Activated CD4-positive, CD25-positive, alpha-beta regulatory T cell treated with anti-CD3 and anti-CD28 coated beads, Interleukin-2, amount 50 U/mL, for 16 hours (primary cell): ENCODE data around the gene FAM120AOS.

Experiments used
- DNase-seq: peaks from one replicate; pipeline ENCODE4 v3.0.0-alpha.2; 2020; ENCODE audit warnings: low read depth, low spot score

The FAM120AOS gene

DNA sequence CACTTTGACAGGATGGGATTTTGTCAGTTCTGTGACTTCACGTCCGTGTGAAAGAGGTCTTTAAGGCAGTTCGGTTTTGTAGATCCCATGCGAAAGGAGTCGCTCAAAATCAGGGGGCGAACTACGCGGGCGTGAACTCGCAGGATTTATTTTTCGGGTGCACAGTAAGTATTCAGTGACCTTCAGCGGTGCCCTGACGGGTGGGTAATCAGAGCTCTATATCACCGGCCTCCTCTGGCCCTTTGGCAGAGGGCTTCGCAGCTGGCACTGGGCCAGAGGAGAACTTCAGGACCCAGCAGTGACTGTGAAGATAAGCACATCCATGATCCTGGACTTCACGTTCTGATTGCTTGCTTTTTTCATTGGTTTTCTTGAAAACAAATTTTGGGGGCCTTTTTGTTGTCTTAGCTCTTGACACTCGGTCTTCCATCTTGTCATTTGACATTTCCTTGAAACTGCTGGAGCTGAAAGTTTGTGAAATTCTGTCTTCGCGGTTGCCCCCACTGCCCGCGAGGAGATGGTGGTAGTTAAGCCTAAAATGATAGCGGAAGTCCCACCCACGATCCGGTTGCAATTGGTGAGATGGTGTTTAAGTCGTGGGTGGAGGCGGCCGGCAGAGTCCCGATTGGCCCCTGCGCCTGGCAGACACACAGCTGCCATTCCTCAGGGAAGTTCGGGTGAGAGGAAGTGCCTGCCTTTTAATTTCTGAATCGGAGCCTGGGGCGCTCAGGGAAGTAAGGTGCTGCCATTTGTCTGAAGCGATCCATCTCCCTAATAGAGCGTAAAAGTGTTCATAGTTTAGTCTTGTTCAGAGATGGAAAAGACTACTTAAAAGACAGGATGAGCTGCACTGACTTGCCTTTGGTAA is at the start of gene FAM120AOS:
FAM120AOS (minus strand) TSS at position 535 of the 868 bp plus-strand sequence. CDS start 872 bp downstream, outside the sequence.
- DNase-seq, result peak; percentile 73

DNA sequence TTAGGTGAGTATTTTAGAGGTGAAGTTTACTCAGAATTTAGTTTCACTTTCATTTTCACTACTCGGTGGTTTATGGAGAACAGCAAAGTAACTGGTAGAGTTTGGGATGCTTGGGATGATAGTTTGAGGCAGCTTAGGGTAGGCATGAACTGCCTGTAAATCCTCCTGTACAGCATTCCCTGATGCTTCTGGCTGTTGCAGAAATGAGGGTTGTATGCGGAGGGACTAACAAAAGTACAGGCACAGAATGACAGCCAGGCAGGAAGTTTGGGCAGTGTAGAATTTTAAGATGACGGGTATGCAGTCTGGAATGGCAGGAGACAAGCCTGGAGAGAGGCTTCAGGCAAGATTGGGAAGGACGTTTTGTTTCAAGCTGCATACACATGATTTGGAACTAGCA is 48.0 kb upstream of the FAM120AOS start:
- DNase-seq, result no peak

DNA sequence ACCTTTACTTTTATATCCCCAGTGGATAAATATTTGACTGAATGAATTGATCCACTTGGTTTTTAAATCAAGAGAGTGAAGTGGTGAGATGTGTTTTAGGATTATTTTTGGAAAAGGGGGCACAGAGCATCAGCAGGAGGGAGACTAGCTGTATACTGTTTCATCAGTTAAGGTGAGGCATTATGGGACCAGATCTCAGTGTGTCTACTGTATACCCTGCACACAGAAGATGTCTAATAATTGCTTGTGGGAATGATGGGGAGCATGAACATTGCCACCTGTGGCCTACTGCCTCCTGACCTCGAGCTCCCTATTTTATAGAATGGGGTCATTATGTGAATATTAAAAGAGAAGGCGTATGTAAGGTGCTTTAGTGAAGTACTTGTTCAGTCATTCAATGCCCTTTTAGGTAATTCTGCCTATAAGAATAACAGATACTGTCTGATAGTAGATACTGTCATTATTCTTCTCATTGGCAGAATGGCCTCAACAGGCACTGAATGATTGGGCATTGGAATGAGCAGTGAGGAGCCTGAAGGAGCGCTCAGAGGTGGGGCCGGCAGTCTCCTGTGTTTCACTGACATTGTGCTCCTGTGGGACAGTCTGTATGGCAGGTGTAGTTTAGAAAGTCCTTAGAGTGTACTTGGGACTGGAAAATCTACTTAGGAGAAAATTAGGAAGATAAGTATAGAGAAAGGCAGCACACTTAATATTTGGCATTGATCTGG is 47.4 kb upstream of the FAM120AOS start:
- DNase-seq, result no peak

GRCh38 chr9:93496285-93496684 is 42.9 kb upstream of the FAM120AOS start:
- no peak for DNase-seq

- DNase-seq, result no peak
Measured at GRCh38 chr9:93493949-93494348, 40.6 kb upstream of the FAM120AOS start.

- DNase-seq, result no peak
Measured at GRCh38 chr9:93492327-93492726, 38.9 kb upstream of the FAM120AOS start.

DNA sequence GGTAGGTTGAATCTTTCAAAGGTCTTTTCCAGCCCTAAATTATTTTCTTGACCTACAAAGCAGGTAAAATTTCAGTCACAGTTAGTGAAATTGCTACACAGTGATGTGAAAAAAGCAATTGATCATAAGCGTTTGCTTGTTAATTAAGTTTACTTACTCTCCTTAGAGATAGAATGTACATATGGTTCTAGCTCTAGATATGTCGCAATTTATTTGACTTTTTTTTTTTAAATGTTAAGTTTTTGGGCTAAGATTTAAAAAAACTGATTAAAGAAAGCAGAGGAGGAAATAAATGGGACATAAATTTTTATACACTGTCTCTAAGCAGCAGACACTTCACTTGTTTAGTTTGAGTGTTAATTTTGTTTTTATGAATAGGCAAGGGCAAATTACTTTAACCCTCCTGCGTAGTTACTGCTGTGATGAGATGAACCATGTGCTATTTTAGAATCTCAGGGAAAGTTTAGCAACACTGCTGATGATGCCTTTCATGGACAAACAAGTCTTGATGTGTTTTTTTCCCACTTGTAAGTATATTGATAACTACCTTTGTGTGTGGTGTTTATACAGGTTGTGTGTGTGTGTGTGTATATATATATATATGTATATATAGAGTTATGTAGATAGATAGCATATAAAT is 38.3 kb upstream of the FAM120AOS start:
- no peak for DNase-seq

GRCh38 chr9:93488244-93488643 is 34.9 kb upstream of the FAM120AOS start:
- no peak for DNase-seq

- no peak for DNase-seq
Measured at GRCh38 chr9:93486268-93486667, 32.9 kb upstream of the FAM120AOS start.

DNA sequence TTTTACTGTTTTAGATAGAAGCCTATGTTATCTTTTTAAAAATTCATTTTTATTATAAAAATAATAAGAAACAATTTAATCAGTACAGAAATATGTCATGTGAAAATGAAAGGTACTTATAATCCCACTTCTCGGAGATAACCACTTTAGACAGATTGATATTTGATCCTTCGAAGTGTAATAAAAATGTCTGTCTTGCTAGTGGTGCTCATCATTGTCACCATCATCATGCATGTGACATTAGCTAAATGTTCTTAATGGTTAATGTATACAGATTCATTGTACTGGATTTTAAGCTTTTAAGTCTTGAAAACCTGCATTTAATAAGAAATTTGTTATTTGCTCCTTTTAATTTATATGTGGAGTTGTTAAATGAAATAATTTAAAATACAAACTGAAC is 30.1 kb upstream of the FAM120AOS start:
- no peak for DNase-seq

- no peak for DNase-seq
Measured at GRCh38 chr9:93480728-93481324, 27.4 kb upstream of the FAM120AOS start.

DNA sequence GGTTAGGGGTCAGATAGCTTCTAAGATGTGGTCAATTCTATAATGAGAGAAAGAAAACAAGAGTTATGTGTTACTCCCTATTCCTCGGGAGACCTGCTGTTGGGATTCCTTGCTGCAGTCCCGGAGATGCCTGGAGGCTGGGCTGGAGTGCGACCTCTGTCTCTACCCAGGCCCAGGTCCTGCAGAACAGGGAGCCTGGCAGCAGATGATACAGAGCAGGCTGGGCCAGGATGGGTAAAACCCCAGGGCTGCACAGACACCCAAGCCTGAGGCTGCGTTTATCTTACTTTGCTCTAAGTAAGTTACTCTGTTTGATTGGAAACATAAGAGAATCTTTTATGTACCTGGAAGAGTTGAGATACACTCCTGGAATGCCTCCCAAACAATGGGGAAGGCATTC is 26.9 kb upstream of the FAM120AOS start:
- DNase-seq, result no peak

DNA sequence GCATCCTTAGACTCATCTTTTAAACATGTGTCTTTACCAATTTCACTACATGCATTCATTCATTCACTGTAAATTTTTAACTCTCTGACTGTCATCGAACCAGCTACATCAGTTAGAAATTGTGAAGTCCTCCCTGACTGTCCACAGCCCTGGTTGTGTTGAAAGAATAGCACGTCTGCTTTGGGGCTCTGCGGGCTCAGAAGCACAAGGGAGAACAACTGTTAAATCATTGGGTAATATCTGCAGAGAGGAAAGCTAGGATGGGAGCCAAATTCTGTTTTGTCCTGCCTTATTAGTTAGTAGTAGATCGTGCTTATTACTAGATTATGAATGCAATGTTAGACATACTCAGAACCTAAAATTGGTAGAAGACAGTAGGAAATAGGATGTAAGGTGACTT is 26.3 kb upstream of the FAM120AOS start:
- DNase-seq, result no peak

- no peak for DNase-seq
Measured at GRCh38 chr9:93477397-93477796, 24.0 kb upstream of the FAM120AOS start.

DNA sequence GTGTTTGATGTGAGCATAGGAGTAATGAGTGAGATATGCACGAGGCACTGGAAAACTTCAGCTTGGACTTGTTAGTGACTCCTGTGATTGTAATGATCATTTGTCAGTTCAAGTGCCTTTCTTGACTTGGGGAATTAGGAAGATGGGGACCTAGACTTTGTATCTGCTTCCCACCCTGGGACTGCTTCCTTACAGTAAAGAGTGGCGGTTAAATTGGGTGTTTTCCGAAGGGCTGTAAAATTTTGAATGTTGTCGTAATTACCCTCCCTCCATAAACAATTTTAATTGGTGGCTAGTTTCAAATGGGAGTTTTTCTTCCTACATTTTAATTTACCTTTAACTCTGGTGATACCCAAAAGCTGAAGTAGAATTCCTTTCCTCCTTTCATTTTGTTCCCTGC is 23.5 kb upstream of the FAM120AOS start:
- no peak for DNase-seq

DNA sequence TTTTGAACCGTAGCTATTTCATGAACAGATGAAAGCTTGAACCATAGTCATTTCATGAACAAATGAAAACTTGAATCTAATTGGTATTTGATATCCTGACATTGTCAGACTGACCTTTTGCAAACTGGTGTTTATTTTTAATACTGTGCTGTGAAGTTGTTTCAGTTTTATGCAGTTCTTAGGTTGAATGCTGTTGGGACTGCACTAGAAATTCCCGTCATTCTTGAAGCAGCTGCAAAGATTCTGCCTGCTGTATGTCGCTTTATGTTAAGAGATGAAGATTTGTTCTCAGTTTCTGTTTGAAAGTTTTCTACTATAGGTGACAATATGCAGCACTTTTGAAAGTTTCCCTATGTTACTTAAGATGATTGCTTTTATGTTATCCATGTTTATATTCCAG is 22.5 kb upstream of the FAM120AOS start:
- DNase-seq, result no peak

- DNase-seq, result no peak
Measured at GRCh38 chr9:93475108-93475507, 21.7 kb upstream of the FAM120AOS start.

DNA sequence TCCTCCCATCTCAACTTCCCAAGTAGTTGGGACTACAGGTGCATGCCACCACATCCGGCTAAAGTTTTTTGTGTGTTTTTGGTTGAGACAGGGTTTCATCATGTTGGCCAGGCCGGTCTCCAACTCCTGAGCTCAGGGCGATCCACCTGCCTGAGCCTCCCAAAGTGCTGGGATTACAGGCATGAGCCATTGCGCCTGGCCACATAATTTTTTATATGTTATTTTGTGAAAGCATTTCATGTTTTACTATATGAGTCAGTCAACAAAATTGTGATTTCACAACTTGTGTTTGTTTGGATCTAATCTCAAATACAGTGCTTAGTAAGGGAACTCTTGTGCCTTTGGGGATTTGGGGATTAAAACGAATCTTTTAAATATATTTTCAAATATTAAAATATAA is 20.0 kb upstream of the FAM120AOS start:
- no peak for DNase-seq

- no peak for DNase-seq
Measured at GRCh38 chr9:93471124-93471523, 17.7 kb upstream of the FAM120AOS start.

DNA sequence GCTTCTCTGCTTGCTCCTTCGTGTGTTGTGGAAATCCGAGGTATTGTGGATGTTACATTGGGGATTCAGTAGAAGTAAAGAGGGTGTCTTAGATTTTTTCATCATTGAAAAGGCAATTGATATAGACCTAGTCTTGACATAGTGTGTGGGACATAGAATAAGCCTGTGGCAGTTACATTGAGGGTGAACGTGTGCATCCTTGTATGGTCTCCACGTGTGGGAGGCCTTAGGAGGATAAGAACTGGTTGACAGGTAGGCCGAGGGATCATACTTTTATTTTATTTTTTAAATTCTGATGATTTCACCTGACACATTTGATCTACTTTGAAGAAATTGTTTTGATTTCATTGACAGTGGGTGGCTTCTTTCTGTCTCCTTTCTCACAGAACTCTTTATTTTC is 17.0 kb upstream of the FAM120AOS start:
- DNase-seq, result no peak

DNA sequence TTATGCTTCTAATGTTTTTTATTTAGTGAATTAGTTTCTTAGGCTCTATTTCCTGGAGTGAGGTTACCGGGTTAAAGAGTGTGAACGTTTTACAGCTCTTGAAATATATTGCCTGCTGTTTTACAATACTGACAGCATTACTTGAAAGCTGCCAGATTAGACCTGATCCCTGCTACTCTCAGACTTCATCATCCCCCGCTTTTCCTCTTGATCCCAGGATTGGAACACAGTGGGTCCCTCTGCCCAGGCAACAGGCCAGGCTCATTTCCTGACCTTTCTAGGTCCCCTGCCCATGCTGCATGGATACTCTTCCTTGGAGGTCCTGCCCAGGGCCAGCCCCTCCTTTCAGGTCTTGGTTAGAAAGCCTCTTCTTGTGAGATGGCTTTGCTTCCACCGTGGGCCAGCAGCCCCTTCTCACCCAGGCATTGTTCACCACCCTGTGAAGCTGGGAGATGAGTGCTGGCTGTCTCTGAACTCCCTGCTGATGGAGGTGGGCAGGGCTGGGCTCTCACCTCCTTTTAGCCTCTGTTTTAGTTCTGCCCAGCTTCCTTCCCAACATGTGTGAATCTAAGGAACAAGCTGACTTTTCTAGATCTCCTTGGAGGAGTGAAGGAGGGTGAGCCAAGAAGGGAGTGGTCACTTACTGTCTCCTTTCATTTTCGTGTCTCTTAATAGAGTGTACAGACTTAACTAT is 15.5 kb upstream of the FAM120AOS start:
- DNase-seq, result no peak
